Measurements from ENCODE around the gene AQP7. TPM values are rescaled to one million over a fixed set of nuclear protein-coding genes. Genes with fewer than 3 reads are reported as not detected.
A peak's percentile ranks its signal among the peaks of the same experiment; 100 is the strongest.
"Not testable (repeated sequence)": the region's sequence is repeated elsewhere in the genome, so short reads cannot be mapped to it uniquely, and the experiment has no call there.

Gene AQP7
- total RNA-seq (0.26 and 0.83 TPM in 2 replicates), polyA plus RNA-seq (0.05 and 0.09 TPM in 2 replicates), polyA minus RNA-seq (ENCODE audit: low replicate concordance) (not detected in 2 replicates)
- 0.22 TPM in 1 of 2 replicates, not detected in the other for polyA plus RNA-seq (2012)

GRCh38 chr9:33402371-33402770 is at the start of gene AQP7:
AQP7 (minus strand) TSS chr9:33402568; CDS start chr9:33401262, 1,306 bp downstream.
- not testable (repeated sequence) for H3K36me3 ChIP-seq (ENCODE audit: control insufficient read depth, insufficient read depth, low read length); H3K4me2 ChIP-seq (ENCODE audit: extremely low read depth, insufficient read depth, low read length); H3K27me3 ChIP-seq (ENCODE audit: control insufficient read depth, insufficient read depth, low read length); H3K9ac ChIP-seq (ENCODE audit: insufficient read depth, low read length); H3K9me3 ChIP-seq (ENCODE audit: control insufficient read depth, insufficient read depth, low read depth, low read length); H3K4me3 ChIP-seq (replicated peaks in 1 of 4; ENCODE audit: control extremely low read depth in 1 of 4, insufficient read depth in 1 of 4, low read depth in 3 of 4, low read length in 4 of 4); H3K79me2 ChIP-seq (ENCODE audit: control insufficient read depth, insufficient read depth, low read length); H3K27ac ChIP-seq (ENCODE audit: insufficient read depth, low read length); DNase-seq (ENCODE audit: low read depth in 2 of 2); H3K4me1 ChIP-seq (ENCODE audit: control insufficient read depth, extremely low read depth, insufficient read depth, low read length); H4K20me1 ChIP-seq (ENCODE audit: control insufficient read depth, extremely low read depth, insufficient read depth, low read length); H2AFZ ChIP-seq (ENCODE audit: low read length)

- no peak for DNase-seq (ENCODE audit: low read depth in 2 of 2)
- no peak overlapping the region for H3K27ac ChIP-seq (ENCODE audit: insufficient read depth, low read length)
- peaks cover 6% of the 10 kb centered on the region for H3K4me1 ChIP-seq (ENCODE audit: control insufficient read depth, extremely low read depth, insufficient read depth, low read length)
- no peak overlapping the region for H2AFZ ChIP-seq (ENCODE audit: low read length)
- TF ChIP-seq EZH2 (IDR thresholded peaks at IDR 0.05; ENCODE audit: low read length, missing control alignments) = no peak
- H3K36me3 ChIP-seq (ENCODE audit: control insufficient read depth, insufficient read depth, low read length) = no peaks in the 10 kb centered on the region
- peaks cover 2% of the 10 kb centered on the region for H3K27me3 ChIP-seq (ENCODE audit: control insufficient read depth, insufficient read depth, low read length)
- H3K4me3 ChIP-seq (replicated peaks in 1 of 4; ENCODE audit: control extremely low read depth in 1 of 4, insufficient read depth in 1 of 4, low read depth in 3 of 4, low read length in 4 of 4) = no peak overlapping the region
- H3K4me2 ChIP-seq (ENCODE audit: extremely low read depth, insufficient read depth, low read length) = no peak overlapping the region
- H3K9me3 ChIP-seq (ENCODE audit: control insufficient read depth, insufficient read depth, low read depth, low read length) = no peaks in the 10 kb centered on the region
- no peaks in the 10 kb centered on the region for H4K20me1 ChIP-seq (ENCODE audit: control insufficient read depth, extremely low read depth, insufficient read depth, low read length)
- no peaks in the 10 kb centered on the region for H3K79me2 ChIP-seq (ENCODE audit: control insufficient read depth, insufficient read depth, low read length)
- no peak overlapping the region for H3K9ac ChIP-seq (ENCODE audit: insufficient read depth, low read length)
Measured at GRCh38 chr9:33450621-33451146, 48.3 kb upstream of the AQP7 start.

- no peak for DNase-seq (ENCODE audit: low read depth in 2 of 2)
- no peak overlapping the region for H3K9ac ChIP-seq (ENCODE audit: insufficient read depth, low read length)
- H3K36me3 ChIP-seq (ENCODE audit: control insufficient read depth, insufficient read depth, low read length) = no peaks in the 10 kb centered on the region
- no peak overlapping the region for H2AFZ ChIP-seq (ENCODE audit: low read length)
- no peak for TF ChIP-seq CTCF (conservative IDR thresholded peaks at IDR 0.05 in 1 of 2, IDR thresholded peaks at IDR 0.05 in 1 of 2; ENCODE audit: low read depth in 1 of 2, low read length in 2 of 2)
- no peak for TF ChIP-seq EZH2 (IDR thresholded peaks at IDR 0.05; ENCODE audit: low read length, missing control alignments)
- no peak overlapping the region for H3K27ac ChIP-seq (ENCODE audit: insufficient read depth, low read length)
- H3K9me3 ChIP-seq (ENCODE audit: control insufficient read depth, insufficient read depth, low read depth, low read length) = no peaks in the 10 kb centered on the region
- no peaks in the 10 kb centered on the region for H3K79me2 ChIP-seq (ENCODE audit: control insufficient read depth, insufficient read depth, low read length)
- H4K20me1 ChIP-seq (ENCODE audit: control insufficient read depth, extremely low read depth, insufficient read depth, low read length) = no peaks in the 10 kb centered on the region
- peaks cover 6% of the 10 kb centered on the region for H3K4me1 ChIP-seq (ENCODE audit: control insufficient read depth, extremely low read depth, insufficient read depth, low read length)
- peaks cover 2% of the 10 kb centered on the region for H3K27me3 ChIP-seq (ENCODE audit: control insufficient read depth, insufficient read depth, low read length)
- H3K4me3 ChIP-seq (replicated peaks in 1 of 4; ENCODE audit: control extremely low read depth in 1 of 4, insufficient read depth in 1 of 4, low read depth in 3 of 4, low read length in 4 of 4) = no peak overlapping the region
- no peak overlapping the region for H3K4me2 ChIP-seq (ENCODE audit: extremely low read depth, insufficient read depth, low read length)
Measured at GRCh38 chr9:33449715-33450114, 47.3 kb upstream of the AQP7 start.

GRCh38 chr9:33447799-33448553 is 45.6 kb upstream of the AQP7 start:
- Histone ChIP-seq H3K27ac (ENCODE audit: insufficient read depth, low read length) (no peak overlapping the region), H2AFZ (ENCODE audit: low read length) (peak overlapping the region; percentile 38), H3K9ac (ENCODE audit: insufficient read depth, low read length) (no peak overlapping the region), H3K36me3 (ENCODE audit: control insufficient read depth, insufficient read depth, low read length) (no peaks in the 10 kb centered on the region), H4K20me1 (ENCODE audit: control insufficient read depth, extremely low read depth, insufficient read depth, low read length) (no peaks in the 10 kb centered on the region), H3K9me3 (ENCODE audit: control insufficient read depth, insufficient read depth, low read depth, low read length) (no peaks in the 10 kb centered on the region), H3K79me2 (ENCODE audit: control insufficient read depth, insufficient read depth, low read length) (no peaks in the 10 kb centered on the region), H3K27me3 (ENCODE audit: control insufficient read depth, insufficient read depth, low read length) (peaks cover 2% of the 10 kb centered on the region), H3K4me3 (replicated peaks in 1 of 4; ENCODE audit: control extremely low read depth in 1 of 4, insufficient read depth in 1 of 4, low read depth in 3 of 4, low read length in 4 of 4) (peak overlapping the region in 3 of 4 experiments; percentile 19 to 54 (median 37)), H3K4me2 (ENCODE audit: extremely low read depth, insufficient read depth, low read length) (peak overlapping the region; percentile 65), H3K4me1 (ENCODE audit: control insufficient read depth, extremely low read depth, insufficient read depth, low read length) (peaks cover 5% of the 10 kb centered on the region)
- TF ChIP-seq CTCF (conservative IDR thresholded peaks at IDR 0.05 in 1 of 2, IDR thresholded peaks at IDR 0.05 in 1 of 2; ENCODE audit: low read depth in 1 of 2, low read length in 2 of 2) (no peak), EZH2 (IDR thresholded peaks at IDR 0.05; ENCODE audit: low read length, missing control alignments) (peak; percentile 49)
- DNase-seq (ENCODE audit: low read depth in 2 of 2) = no peak
